GM19099 (cell line): ENCODE data around the gene ALDH16A1.

Source experiments
- POLR2A ChIP-seq: IDR thresholded peaks from 3 replicates; pipeline ENCODE4 v1.6.1; 2011; ENCODE audit warnings: low read depth; ENCODE audit not compliant: insufficient read length; ENCODE audit errors: extremely low read depth

ALDH16A1 gene

DNA sequence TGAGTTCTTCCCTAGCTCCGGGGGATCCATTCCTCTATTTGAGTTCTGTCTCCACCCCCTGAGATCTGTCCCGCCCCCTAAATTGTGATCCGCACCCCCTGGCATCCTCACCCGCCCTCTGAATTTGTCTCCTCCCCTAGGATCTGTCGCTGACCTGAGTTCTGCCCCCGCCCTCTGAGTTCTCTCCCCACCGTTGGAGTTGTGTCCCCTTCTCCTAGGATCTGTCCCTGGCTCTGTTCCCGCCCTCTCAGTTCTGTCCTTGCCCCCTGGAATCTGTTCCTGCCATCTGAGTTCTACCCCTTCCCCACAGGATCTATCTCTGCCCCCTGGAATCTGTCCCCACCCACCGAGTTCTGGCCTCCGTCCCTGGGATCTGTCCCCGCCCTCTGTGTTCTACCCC is 10.7 kb upstream of the ALDH16A1 start:
- TF ChIP-seq POLR2A, result no peak

GRCh38 chr19:49442771-49443365 is 10.2 kb upstream of the ALDH16A1 start:
- TF ChIP-seq POLR2A, result no peak

- no peak for TF ChIP-seq POLR2A
Observed at GRCh38 chr19:49443366-49444099, 9.5 kb upstream of the ALDH16A1 start.

DNA sequence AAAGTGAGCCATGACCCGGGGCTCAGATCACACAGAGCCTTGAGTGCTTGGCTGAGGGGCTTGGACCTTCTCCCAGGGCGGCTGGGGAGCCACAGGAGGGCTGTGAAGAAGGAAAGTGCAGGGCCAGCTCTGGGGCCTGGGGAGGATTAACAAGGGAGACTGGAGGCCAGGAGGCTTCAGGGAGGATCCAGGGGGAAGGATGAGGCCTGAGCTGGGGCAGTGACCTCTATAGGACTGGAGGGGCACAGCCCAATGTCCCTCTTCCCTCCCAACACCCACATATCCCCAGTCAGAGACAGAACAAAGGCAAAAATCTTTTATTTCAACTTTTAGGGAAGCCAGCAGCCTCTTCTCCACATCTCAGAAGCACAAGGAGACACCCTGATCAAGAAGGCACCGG is 7.0 kb upstream of the ALDH16A1 start:
- no peak for TF ChIP-seq POLR2A

- TF ChIP-seq POLR2A, result no peak
Observed at GRCh38 chr19:49447485-49448431, 5.3 kb upstream of the ALDH16A1 start.

DNA sequence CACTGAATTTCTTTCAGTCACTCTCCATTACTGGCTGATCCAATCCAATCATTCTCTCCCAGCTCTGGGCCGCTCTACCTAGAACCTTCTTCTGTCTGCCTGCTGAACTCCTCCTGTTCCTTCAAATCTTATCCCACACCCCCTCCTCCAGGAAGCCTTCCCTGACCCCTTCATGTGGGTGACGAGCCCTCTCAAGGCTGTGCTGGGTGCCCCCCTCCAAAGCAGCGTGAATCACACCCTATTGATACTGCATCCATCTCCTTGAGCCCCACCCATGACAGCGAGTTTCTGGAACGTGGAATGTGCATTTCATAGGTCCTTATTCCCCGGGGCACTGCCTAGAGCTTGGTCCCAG is 4.6 kb upstream of the ALDH16A1 start:
- TF ChIP-seq POLR2A, result no peak

GRCh38 chr19:49450405-49450804 is 2.6 kb upstream of the ALDH16A1 start:
- TF ChIP-seq POLR2A, result no peak

- TF ChIP-seq POLR2A, result peak; percentile 83
Observed at GRCh38 chr19:49451430-49452181, 1.4 kb upstream of the ALDH16A1 start, which contains the start of gene PIH1D1. Gene PIH1D1, minus strand, starts transcription at chr19:49451814. Its CDS starts 240 bp downstream, at chr19:49451574.

GRCh38 chr19:49453757-49454240 is 774 bp downstream of the ALDH16A1 start:
- no peak for TF ChIP-seq POLR2A

DNA sequence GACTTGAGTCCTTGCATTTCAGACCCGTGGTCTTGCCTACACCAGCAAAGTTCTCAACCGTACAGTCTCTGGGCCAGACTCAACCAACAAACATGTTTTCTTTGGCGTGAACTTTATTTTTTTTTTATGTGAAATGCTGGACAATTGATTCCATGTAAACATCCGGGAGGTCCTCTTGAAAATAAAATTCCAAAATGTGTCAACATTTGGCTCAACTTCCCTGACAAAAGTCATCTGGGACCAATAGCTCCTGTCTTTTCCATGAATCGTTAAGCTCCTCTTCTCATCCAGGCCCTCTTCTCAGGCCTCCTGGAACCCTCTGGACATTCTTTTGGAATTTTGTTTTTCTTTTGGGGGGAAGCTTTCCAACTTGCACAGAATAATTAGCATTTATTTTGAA is 2.7 kb downstream of the ALDH16A1 start:
- TF ChIP-seq POLR2A, result no peak

GRCh38 chr19:49456326-49456725 is 3.3 kb downstream of the ALDH16A1 start:
- no peak for TF ChIP-seq POLR2A

DNA sequence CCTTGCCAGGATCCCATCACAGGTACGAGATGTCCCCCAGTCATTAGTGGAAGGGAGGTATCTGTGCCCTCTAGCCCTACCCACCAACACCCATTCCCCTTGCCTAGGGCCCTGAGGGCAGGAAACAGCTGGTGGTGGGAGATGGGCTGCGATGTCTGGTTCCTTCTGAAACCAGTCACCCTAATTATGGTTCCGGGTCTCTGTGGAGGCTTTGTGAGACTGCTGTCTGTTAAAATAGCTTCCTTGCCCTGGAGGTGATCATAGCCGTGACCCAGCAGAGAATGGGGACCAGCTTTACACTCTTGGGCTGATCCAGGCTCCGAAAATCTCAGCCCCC is 5.5 kb downstream of the ALDH16A1 start:
- TF ChIP-seq POLR2A, result no peak

DNA sequence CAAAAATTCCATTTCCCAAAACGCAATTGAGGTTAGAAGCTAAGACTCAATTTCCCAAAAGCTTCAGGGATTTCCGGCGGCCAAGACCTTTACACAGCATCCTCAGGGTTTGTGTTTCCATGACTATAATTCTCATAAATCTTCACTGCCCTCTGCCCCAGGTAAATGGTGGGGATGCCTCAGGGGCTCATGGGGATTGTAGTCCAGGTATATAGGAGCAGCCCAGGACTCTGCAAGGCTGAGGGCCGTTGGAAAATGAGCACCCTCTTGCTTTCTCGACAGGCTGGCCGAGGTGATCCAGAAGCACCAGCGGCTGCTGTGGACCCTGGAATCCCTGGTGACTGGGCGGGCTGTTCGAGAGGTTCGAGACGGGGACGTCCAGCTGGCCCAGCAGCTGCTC is 6.4 kb downstream of the ALDH16A1 start:
- no peak for TF ChIP-seq POLR2A

DNA sequence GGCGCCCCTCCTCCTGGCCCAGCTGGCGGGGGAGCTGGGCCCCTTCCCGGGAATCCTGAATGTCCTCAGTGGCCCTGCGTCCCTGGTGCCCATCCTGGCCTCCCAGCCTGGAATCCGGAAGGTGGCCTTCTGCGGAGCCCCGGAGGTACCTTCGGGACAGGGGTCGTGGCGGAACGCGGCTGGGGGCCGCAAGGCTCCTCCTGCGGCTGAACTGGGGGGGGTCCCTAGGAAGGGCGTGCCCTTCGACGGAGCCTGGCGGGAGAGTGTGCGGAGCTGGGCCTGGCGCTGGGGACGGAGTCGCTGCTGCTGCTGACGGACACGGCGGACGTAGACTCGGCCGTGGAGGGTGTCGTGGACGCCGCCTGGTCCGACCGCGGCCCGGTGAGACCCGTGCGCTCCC is 8.6 kb downstream of the ALDH16A1 start:
- no peak for TF ChIP-seq POLR2A

DNA sequence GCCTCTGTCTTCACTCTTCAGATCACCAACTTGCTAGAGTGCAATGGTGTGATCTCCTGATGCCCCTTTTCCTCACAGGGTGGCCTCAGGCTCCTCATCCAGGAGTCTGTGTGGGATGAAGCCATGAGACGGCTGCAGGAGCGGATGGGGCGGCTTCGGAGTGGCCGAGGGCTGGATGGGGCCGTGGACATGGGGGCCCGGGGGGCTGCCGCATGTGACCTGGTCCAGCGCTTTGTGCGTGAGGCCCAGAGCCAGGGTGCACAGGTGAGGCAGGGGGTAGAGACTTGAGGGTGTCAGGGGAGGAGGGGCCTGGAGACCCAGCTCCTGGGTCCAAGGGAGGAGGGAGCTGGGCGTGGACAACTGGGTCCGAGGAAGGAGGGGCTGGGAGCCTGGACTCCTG is 9.5 kb downstream of the ALDH16A1 start:
- TF ChIP-seq POLR2A, result no peak
